NCI-H82 treated with DMSO at 0.1 percent for 48 hours (cell line): Measurements from ENCODE around the gene SOAT2.
"Not testable (repeated sequence)": the region's sequence is repeated elsewhere in the genome, so short reads cannot be mapped to it uniquely, and the experiment has no call there.

Experiments
- DNase-seq: peaks from one replicate; lab custom pipeline; 2025; ENCODE audit not compliant: unreplicated experiment; lab: John Stamatoyannopoulos, UW

The SOAT2 gene

DNA sequence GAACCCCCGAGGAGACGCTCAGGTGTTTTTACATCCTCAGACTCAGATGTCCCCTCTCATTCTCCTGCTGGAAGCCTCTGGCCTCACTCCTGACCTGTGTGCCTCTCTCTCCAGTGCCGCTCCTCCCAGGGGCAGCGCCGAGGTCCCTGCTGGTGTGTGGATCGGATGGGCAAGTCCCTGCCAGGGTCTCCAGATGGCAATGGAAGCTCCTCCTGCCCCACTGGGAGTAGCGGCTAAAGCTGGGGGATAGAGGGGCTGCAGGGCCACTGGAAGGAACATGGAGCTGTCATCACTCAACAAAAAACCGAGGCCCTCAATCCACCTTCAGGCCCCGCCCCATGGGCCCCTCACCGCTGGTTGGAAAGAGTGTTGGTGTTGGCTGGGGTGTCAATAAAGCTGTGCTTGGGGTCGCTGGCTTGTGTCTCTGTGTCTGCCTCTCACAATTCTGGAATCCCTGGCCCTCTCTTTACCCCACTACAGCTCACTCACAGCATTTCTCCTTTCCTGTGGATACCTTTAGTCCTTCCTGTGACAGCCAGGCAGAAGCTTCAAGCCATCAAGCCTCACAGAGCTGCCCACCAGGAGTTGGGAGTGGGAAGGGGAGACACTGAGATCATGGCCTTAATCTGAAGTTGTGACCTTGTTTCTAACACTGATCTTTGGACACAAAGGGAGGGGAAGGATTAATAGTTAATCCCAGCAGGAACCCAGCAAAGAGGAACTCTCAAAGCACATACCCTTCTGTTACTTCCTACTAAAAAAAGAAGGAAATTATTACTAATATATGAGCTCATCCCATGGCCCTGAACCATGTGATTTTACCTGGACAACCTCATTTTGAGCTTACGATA is 1.1 kb upstream of the SOAT2 start:
- DNase-seq = no peak

DNA sequence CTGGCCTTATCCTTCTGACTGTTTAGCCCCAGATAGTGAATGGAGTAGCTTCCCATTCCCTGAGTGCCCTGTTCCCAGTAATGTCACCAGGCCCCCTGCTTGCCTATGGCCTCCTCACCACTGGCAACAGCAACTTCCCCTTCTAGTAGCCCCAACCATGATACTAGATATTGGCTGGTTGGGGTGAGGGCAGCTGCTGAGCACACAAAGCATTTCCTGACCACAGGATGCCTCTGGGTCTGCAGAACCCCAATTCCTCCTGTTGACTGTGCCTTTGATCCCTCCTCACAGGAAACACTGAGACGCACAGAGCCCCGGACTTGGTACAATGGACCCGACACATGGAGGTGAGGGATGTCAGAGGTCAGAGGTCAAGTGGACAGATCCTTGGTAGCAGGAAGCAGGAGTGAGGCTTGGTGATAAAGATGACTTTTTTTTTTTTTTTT is 597 bp downstream of the SOAT2 start:
- DNase-seq = no peak

DNA sequence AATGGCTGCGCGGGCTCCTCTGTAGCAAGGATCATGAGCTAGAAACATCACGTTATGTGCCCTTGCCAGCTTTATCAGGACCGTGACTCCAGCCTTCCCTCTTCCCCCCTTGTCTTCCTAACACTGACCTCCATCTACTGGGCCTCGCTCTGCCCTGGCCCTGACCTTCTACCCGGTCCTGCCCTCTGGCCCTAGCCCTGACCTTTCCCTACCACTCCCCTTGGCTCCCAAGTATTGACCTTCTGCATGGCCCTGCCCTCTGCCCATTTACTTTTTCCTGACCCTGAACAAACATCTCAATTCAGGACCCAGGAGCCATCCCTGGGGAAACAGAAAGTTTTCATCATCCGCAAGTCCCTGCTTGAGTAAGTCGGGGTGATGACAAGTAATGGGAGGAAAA is 2.0 kb downstream of the SOAT2 start:
- DNase-seq = no peak

DNA sequence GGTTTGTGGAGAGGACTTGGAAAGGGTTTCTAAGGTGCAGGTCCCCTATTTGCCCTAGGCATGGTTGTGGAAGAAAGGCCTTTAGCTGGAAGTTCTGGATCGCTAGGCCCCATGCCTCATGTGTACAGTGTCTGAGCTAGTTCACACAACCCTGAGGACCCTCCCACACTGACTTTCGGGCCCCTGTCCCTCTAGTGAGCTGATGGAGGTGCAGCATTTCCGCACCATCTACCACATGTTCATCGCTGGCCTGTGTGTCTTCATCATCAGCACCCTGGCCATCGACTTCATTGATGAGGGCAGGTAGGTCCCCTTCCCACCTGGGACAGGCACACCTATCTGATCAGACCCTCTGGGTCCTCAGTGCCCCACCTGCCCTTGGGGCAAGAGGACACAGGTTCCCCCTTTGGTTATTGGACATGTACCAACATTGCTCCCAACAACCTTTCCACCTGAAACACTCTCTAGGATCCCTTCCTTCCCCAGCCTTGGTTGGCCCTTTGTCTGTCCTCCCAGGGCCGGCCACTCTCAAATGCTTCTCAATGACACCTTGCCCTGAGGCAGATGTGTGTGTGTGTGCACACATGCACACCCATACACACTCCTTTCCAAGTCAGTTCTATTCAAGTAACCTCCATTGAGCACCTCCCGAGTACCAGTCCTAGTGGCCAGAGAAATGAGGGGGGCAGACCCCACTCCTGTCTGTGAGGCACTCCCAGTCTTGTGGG is 2.6 kb downstream of the SOAT2 start:
- DNase-seq = no peak

DNA sequence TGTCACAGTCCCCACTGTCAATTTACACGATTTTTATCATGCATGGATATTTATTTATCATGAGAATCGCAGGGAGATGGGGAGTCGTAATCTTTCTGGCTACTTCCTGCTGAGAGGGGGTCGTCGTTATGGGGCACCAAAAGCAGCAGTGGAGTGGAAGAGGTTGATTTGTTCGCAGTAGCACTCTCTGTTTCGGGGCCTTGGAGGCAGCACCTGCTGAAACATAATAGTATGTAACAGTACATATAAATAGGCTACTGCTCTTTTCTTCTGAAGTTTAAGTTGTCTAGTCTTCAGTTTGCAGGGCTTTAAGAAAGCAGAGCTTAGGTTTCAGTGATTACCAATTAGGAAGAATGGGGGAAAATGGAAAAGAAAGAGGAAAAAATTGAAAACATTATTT is 3.8 kb downstream of the SOAT2 start:
- DNase-seq = no peak

DNA sequence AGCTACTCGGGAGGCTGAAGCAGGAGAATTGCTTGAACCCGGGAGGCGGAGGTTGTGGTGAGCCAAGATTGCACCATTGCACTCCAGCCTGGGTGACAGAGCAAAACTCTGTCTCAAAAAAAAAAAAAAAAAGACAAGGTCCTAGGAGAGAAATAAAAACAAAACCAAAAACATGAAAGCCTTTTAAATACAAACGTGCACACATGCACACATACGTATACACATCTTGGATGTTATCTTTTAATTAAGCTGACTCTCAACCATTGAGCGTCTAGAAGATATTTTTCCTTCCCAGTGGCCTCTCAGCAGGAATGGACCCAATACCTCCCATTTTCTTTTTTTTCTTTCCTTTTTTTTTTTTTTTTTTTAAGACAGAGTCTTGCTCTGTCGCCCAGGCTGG is 9.1 kb downstream of the SOAT2 start:
- DNase-seq = not testable (repeated sequence)

DNA sequence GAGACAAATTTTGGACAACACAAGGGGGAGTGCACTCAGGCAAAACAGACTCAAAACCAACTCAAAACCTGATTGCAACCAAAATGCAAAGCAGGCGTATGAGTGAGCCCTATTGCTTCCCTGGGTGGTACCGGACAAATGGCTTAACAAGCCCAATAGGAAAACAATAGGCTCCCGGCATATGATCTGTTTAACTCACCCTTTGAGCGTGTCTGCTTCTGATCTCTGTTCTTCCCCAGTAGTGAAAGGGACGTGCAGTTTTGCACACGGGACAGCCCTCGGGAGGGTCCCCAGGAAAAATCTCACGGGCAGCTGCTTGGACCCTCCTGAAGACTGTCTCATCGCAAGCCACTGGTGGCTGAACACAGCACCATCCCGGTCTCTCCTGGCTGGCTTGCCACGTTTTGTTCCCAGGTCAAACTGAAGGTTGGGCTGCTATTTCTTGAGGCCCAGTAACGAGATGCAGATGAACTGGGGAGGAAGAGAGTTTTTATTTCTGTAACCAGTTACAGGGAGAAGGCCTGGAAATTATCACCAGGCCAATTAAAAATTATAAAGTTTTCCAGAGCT is 9.9 kb downstream of the SOAT2 start:
- DNase-seq = no peak

DNA sequence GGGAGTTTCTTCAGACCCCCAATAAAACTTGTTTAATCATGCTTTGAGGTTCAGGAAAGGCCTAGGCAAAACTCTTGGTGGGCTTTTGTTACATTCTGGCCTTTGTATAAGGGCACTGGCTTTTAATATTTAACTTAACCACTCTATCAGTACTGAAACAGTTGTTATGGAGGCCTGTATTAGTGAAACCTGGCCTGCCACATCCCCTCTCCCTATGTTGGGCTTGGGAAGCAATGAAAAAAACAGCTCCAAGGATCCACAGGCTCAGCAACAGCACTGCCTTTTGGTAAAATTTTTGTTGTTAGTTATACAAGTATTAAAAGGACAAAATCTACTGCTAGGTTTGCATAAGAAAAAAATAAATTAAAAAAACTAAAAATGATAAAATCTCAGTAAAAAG is 10.7 kb downstream of the SOAT2 start:
- DNase-seq = no peak

DNA sequence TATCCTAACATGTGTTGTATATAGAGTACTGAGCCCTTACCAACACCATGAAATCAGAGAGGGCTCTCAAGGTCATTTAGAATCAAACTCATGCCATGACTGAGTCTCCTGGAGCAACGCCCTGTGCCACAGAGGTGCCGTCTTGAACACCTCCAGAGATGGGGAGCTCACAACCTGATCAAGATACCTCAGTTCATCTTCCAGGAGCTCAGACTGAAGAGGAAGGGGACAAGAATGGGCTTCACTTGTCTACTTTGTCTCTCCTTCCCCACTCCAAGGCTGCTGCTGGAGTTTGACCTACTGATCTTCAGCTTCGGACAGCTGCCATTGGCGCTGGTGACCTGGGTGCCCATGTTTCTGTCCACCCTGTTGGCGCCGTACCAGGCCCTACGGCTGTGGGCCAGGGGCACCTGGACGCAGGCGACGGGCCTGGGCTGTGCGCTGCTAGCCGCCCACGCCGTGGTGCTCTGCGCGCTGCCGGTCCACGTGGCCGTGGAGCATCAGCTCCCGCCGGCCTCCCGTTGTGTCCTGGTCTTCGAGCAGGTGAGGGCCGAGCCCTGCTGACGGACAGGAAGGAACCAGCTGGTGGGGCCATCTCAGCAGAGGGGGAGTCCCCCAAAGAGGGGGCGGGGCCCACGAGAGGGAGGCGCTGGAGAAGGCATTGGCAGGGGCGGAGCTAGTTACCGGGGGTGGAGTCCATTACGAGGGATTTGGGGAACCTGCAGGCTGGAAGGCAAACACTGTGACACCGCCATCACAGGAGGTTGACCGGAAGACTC is 12.0 kb downstream of the SOAT2 start:
- no peak for DNase-seq

DNA sequence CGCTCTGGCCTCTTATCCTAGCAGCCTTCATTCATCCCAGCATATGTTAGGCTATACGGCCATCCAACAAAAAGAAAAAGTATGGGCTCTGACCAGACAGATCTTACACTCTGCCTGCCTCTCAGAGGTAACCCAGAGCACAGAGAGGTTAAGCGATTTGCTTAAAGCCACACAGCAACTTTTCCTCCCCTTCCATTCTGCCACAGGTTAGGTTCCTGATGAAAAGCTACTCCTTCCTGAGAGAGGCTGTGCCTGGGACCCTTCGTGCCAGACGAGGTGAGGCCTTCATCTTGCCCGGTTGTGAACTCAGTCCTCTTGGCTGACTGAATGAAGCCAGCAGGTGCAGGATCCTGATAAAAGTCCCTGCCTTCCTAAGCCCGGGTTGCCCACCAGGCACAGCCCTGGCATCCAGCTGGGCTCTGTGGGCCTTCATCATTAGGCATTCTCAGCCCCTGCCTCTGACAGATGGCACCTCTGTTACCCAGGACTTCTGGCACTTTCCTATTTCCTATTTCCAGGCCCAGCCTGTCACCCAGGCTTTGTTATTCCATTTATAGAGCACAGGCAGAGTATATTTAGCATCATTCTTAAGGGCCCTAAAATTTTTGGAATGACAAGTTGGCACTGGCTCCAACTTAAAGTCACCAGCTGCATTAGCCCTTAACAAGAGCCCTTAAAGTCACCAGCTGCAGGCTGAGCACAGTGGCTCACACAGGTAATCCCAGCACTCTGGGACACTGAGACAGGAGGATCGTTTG is 12.8 kb downstream of the SOAT2 start:
- DNase-seq = no peak

DNA sequence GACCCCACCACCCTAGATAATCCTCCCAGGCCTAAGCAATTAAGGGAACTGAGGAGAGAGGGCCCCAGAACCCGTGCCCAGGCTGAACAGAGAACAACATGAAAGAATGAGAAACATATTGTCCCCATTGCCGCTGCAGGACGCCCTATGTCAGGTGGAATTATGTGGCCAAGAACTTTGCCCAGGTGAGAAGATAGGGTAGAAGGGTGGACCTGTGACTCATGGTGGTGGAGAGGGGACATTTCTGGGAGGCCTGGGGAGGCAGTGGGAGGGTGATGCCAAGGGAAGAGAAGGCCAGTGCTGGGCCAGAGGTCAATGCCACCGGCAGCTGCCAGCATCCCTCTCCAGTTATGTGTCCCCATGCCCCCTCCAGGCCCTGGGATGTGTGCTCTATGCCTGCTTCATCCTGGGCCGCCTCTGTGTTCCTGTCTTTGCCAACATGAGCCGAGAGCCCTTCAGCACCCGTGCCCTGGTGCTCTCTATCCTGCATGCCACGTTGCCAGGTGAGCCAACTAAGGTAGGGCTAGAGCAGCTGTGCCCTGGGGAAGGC is 15.5 kb downstream of the SOAT2 start:
- DNase-seq = no peak

DNA sequence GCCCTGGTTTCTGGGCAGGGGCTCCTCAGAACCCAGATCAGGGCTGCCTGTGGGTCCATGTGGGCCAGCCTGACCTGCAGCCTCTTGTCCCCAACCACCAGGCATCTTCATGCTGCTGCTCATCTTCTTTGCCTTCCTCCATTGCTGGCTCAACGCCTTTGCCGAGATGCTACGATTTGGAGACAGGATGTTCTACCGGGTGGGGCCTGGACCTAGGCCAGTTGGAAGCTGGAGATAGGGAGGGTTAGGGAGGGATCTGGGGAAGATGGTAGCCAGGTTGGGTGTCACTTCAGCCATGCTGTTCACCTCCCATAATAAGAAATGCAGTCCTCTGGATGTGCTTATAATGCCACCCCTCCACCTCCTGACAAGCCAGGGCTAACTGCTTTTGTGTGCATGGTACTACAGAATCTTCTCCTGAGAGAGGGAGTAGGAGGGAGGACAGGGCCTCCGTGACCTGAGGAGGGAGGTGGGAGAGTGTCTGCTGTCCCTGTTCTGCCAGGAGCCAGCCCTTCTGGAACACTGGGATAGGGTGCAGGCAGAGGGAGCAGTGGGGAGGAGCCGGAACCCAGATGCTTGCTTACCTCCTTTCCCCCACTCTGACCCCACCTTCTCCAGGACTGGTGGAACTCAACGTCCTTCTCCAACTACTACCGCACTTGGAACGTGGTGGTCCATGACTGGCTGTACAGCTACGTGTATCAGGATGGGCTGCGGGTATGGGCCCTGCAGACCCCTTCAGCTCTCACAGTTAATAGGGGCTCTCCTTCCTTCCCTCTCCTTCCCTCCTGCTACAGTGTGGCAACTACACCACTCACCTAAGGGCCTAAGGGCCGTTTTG is 17.6 kb downstream of the SOAT2 start:
- no peak for DNase-seq

DNA sequence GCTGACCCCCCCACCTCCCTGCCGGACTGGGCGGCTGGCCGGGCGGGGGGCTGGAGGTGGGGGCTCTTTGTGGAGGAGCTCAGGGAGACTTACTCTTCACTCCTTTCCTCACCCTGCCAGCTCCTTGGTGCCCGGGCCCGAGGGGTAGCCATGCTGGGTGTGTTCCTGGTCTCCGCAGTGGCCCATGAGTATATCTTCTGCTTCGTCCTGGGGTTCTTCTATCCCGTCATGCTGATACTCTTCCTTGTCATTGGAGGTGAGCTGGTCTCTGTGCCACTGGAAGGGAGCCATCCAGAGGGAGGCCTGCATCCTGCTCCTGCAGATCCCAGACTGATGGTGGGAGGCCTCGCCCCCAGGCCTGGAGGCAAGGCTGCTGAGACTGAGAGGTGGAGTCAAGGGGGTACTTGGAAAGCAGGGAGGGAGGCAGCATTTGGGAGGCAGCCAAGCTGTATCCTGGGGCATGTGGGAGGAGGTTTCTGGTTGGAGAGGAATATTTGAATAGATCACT is 19.7 kb downstream of the SOAT2 start:
- no peak for DNase-seq

DNA sequence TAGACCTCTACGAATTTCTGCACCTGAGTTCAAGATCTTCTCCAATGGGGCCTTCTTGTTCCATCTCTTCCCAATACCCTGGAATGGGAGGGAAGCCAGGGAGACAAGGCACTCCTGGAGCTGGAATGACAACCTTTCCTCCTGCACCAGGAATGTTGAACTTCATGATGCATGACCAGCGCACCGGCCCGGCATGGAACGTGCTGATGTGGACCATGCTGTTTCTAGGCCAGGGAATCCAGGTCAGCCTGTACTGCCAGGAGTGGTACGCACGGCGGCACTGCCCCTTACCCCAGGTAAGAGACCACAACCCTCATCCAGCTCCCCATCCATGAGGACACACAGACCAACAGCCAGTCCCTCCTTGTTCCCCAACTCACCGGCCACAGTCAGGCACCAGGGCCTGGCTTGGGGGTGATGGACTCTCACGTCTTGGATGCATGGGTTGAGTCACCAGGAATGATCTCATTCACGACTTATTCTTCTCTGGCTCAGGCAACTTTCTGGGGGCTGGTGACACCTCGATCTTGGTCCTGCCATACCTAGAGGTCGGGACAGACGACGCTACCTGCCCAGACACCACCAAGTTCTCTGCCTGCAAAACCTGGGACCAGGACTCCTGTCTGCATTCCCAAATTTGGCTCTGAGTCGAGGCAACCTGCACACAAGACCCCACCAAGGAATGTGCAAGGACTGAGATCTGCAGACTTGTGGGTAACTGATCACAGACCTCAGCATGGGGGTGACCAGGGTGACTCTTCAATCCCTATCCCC is 20.5 kb downstream of the SOAT2 start:
- DNase-seq = no peak

DNA sequence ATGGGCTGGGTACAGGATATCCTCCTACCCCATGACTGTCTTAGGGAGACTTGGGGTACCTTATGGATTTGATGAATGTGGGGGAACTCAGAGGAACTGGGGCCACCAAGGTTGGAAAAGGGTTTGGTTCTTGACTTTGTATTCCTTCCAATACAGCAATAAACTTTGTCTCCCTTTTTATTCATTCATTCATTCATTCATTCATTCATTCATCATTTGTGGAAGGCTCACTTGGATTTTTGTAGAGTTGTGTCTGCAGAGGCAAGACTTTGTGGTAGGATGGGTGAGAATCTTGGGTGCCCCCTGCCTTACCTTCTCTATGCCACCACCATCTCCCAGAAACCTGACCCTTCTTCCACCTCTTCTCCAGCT is 21.1 kb downstream of the SOAT2 start:
- no peak for DNase-seq

DNA sequence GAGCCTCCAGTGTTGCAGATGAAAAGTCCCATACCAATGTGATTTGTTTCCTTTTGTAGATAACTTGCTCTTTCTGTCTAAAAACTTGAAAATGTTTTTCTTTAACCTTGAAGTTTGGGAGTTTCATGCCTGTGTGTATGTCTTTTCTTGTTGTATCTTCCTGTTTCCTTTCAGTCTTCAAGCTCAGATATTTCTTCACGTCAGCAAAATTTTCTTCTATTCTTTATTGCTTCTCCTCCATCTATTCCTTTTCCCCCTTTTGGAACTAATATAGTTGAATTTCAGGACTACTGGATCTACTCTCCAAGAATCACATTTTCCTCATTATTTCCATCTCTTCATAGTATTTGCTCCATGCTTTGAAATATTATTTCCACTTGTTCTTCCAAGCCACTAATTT is 23.9 kb downstream of the SOAT2 start:
- DNase-seq = no peak

DNA sequence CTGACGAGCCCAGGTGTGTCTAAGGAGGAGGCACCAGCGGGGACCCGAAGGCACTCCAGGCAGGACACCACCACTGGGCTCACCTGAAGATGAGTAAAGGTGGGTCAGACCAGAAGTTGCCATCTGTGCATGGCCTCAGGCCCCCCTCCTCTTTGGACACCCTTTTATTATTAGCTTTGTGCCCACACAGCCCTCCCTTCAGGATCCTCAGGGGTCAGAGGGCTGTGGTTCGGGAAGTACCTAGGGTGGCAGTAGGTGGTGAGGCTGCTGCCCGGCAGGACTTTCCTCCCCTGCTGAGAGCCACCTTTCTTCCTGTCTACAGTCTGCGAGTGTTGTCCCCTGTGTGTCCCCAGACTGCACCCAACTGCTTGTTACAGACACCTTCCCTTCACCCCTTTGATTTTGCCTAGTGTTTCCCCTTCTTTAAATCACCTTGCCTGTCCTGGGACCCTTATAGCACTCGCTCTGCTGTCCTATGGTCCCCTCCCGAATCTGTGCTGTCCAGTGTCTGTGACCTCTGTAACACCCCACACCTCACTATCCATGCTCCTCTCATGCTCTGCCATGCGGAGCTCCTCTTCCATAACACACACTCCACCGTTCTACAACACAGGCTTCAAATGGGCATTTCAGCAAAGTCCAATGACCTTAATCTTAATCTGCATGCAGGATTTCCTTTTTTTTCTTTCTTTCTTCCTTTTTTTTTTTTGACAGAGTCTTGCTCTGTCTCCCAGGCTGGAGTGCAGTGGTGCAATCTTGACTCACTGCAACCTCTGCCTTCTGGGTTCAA is 25.7 kb downstream of the SOAT2 start:
- no peak for DNase-seq

DNA sequence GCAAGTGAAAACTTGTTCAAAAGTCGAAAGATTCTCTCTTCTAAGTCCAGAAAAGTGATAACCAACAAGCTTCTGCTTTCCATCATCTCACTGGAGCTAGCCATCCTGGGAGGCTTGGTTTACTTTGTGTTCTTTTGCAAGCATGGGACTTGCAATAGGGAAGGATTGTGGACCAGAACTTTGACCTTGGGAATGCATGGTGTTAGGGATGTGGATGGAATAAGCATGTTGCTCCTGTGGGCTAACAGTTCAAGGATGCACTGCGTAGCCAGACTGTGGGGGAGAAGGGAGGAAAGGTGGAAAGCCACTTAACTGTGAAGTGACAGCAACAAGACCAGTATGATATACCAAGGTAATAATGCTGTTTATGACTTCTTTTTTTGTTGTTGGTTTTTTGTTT is 28.6 kb downstream of the SOAT2 start:
- DNase-seq = no peak
